HEK293 (cell line): ENCODE data around the gene NUBPL.

Experiments
- CTCF ChIA-PET: fragments of 350-600 bp; formaldehyde crosslinking; extraction: SDS; loops from one replicate; lab custom pipeline; 2021; ENCODE audit warnings: antibody characterized with exemption; lab: Yijun Ruan, JAX
- POLR2A ChIA-PET: fragments of 300-600 bp; formaldehyde crosslinking; extraction: SDS; loops from one replicate; lab custom pipeline; 2020; ENCODE audit warnings: antibody characterized with exemption, inconsistent platforms; lab: Yijun Ruan, JAX
- H3K27ac ChIP-seq: fragments of 200-500 bp; sonication (Bioruptor generic); 2 replicates; pipeline ENCODE4 v1.5.1; 2014; ENCODE audit warnings: low read depth, low read length, control low read depth, inconsistent platforms; ENCODE audit errors: extremely low read depth
- H3K36me3 ChIP-seq, 2 experiments: fragments of 200-500 bp in 1 of 2; sonication (Bioruptor generic) in 1 of 2; 1 replicate in 1 of 2; 2 replicates in 1 of 2; pipeline ENCODE4 v1.5.1; 2014 to 2017; ENCODE audit warnings: inconsistent platforms in 2 of 2, low read length in 2 of 2; ENCODE audit not compliant: control insufficient read depth in 2 of 2, insufficient read depth in 1 of 2
- H3K4me1 ChIP-seq: fragments of 200-500 bp; sonication (Bioruptor generic); 2 replicates; pipeline ENCODE4 v1.5.1; 2014; ENCODE audit warnings: mild to moderate bottlenecking, low read length, inconsistent platforms; ENCODE audit not compliant: control insufficient read depth, insufficient read depth
- H3K4me3 ChIP-seq: 2 replicates; pipeline ENCODE4 v1.5.1; 2011; ENCODE audit warnings: low read depth, mild to moderate bottlenecking, control low read depth, low read length, moderate library complexity
- H3K9me3 ChIP-seq: fragments of 200-500 bp; sonication (Bioruptor generic); 2 replicates; pipeline ENCODE4 v1.5.1; 2014; ENCODE audit warnings: low read depth, low read length, inconsistent platforms; ENCODE audit not compliant: control insufficient read depth, insufficient read depth
- CTCF ChIP-seq: fragments of 450-650 bp; formaldehyde crosslinking; IDR thresholded peaks from 2 replicates; pipeline ENCODE4 v1.5.1; 2016; ENCODE audit warnings: missing biosample characterization, missing genetic modification characterization
- GLI2 ChIP-seq: fragments of 450-650 bp; formaldehyde crosslinking; IDR thresholded peaks from 2 replicates; pipeline ENCODE4; 2017; ENCODE audit warnings: missing biosample characterization, missing genetic modification characterization, low read depth, borderline replicate concordance
- HIC1 ChIP-seq: fragments of 450-650 bp; formaldehyde crosslinking; IDR thresholded peaks from 2 replicates; pipeline ENCODE4 v1.5.1; 2016; ENCODE audit warnings: missing biosample characterization, missing genetic modification characterization
- KLF9 ChIP-seq: fragments of 450-650 bp; formaldehyde crosslinking; IDR thresholded peaks from 2 replicates; pipeline ENCODE4 v1.5.1; 2016; ENCODE audit warnings: missing biosample characterization, missing genetic modification characterization, low read depth
- MEIS1 ChIP-seq: sonication (generic); formaldehyde crosslinking; IDR thresholded peaks from 2 replicates; pipeline ENCODE4 v1.8.1; 2022; ENCODE audit warnings: missing genetic modification reagents, mild to moderate bottlenecking, borderline replicate concordance
- TRIM28 ChIP-seq: IDR thresholded peaks from 2 replicates; pipeline ENCODE4 v1.6.1; 2011; ENCODE audit warnings: low read length, control low read depth, borderline replicate concordance
- ZBTB1 ChIP-seq: fragments of 450-650 bp; formaldehyde crosslinking; IDR thresholded peaks from 2 replicates; pipeline ENCODE4 v1.5.1; 2016; ENCODE audit warnings: missing biosample characterization, missing genetic modification characterization
- ZBTB11 ChIP-seq: fragments of 450-650 bp; formaldehyde crosslinking; conservative IDR thresholded peaks from 2 replicates; pipeline ENCODE4 v1.5.1; 2016; ENCODE audit warnings: low read depth, missing biosample characterization, missing genetic modification characterization
- ZBTB7A ChIP-seq: fragments of 450-650 bp; formaldehyde crosslinking; IDR thresholded peaks from 2 replicates; pipeline ENCODE4 v1.5.1; 2016; ENCODE audit warnings: low read depth, missing biosample characterization, missing genetic modification characterization
- ZFP69B ChIP-seq: fragments of 450-650 bp; formaldehyde crosslinking; IDR thresholded peaks from 2 replicates; pipeline ENCODE4 v1.5.1; 2016; ENCODE audit warnings: missing biosample characterization, missing genetic modification characterization
- ZNF138 ChIP-seq: fragments of 450-650 bp; formaldehyde crosslinking; IDR thresholded peaks from 2 replicates; pipeline ENCODE4 v1.5.1; 2016; ENCODE audit warnings: missing biosample characterization, missing genetic modification characterization, borderline replicate concordance
- ZNF148 ChIP-seq: fragments of 450-650 bp; formaldehyde crosslinking; IDR thresholded peaks from 2 replicates; pipeline ENCODE4 v1.5.0; 2017; ENCODE audit warnings: missing biosample characterization, missing genetic modification characterization, borderline replicate concordance
- ZNF16 ChIP-seq: fragments of 450-650 bp; formaldehyde crosslinking; IDR thresholded peaks from 2 replicates; pipeline ENCODE4 v1.5.1; 2016; ENCODE audit warnings: low read depth, missing biosample characterization, missing genetic modification characterization
- ZNF335 ChIP-seq: fragments of 450-650 bp; formaldehyde crosslinking; conservative IDR thresholded peaks from 2 replicates; pipeline ENCODE4 v1.5.1; 2016; ENCODE audit warnings: missing biosample characterization, missing genetic modification characterization
- ZNF561 ChIP-seq: fragments of 450-650 bp; IDR thresholded peaks from 2 replicates; pipeline ENCODE4 v1.5.1; 2018; ENCODE audit warnings: missing biosample characterization, missing genetic modification characterization, borderline replicate concordance
- ZNF571 ChIP-seq: fragments of 450-650 bp; formaldehyde crosslinking; IDR thresholded peaks from 2 replicates; pipeline ENCODE4 v1.5.0; 2017; ENCODE audit warnings: missing biosample characterization, missing genetic modification characterization
- ZNF596 ChIP-seq: fragments of 450-650 bp; IDR thresholded peaks from 2 replicates; pipeline ENCODE4 v1.5.0; 2018; ENCODE audit warnings: missing biosample characterization, mild to moderate bottlenecking, missing genetic modification characterization, moderate library complexity
- ZNF645 ChIP-seq: fragments of 450-650 bp; formaldehyde crosslinking; IDR thresholded peaks from 2 replicates; pipeline ENCODE4; 2016; ENCODE audit warnings: missing biosample characterization, missing genetic modification characterization
- ZNF692 ChIP-seq: fragments of 450-650 bp; formaldehyde crosslinking; IDR thresholded peaks from 2 replicates; pipeline ENCODE4 v1.5.1; 2016; ENCODE audit warnings: missing biosample characterization, missing genetic modification characterization
- ZNF747 ChIP-seq: fragments of 450-650 bp; formaldehyde crosslinking; IDR thresholded peaks from 2 replicates; pipeline ENCODE4 v1.5.1; 2016; ENCODE audit warnings: missing biosample characterization, missing genetic modification characterization
- ZNF76 ChIP-seq: fragments of 450-650 bp; formaldehyde crosslinking; IDR thresholded peaks from 2 replicates; pipeline ENCODE4; 2016; ENCODE audit warnings: low read depth, missing biosample characterization, missing genetic modification characterization, borderline replicate concordance
- ZNF777 ChIP-seq: fragments of 450-650 bp; formaldehyde crosslinking; IDR thresholded peaks from 2 replicates; pipeline ENCODE4 v1.5.1; 2017; ENCODE audit warnings: missing biosample characterization, missing genetic modification characterization, borderline replicate concordance
- ZNF785 ChIP-seq: fragments of 450-650 bp; formaldehyde crosslinking; IDR thresholded peaks from 2 replicates; pipeline ENCODE4 v1.5.1; 2016; ENCODE audit warnings: missing biosample characterization, missing genetic modification characterization

The NUBPL gene

DNA sequence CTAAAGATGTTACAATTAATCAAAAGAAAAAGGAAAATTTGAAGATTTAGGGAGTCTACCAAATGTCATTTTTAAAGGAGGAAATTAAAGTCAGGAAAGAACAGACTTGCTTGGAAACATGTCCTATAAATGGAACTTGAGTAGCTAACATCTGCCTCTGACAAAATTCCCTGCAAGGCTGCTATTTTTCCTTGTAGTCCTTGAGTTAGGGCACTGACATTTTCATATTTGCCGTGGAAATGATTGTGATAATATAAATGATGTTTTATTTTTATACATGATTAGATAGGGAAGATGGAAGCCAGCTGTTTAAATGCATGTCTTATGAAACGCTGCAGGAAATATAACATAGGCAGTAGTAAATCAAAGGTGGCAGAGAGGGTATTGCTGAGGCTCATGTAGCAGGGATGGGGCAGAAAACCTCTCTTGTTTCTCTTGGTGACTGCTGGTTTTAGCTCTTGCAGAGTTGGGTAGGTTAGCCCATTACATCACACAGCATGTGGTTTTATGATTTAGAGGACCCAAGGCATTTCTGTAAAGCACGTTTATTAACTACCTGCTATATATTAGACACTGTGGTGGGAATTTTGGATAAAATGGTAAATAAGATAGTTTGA lies 21.7 kb downstream of the NUBPL start (continued):
- no peak for TF ChIP-seq ZNF777 (tag by site-specific recombination)
- TF ChIP-seq KLF9 (tag by site-specific recombination): no peak
- TF ChIP-seq ZNF148 (tag by site-specific recombination): no peak
- no peak for TF ChIP-seq ZBTB1 (tag by site-specific recombination)
- TF ChIP-seq ZNF16 (tag by site-specific recombination): no peak

- Histone ChIP-seq H3K27ac (no peak overlapping the region), H3K4me1 (no peaks in the 10 kb centered on the region), H3K4me3 (no peak overlapping the region), H3K9me3 (no peaks in the 10 kb centered on the region), H3K36me3 (no peaks in the 10 kb centered on the region; a peak in 1 of 3 replicates)
- TF ChIP-seq ZNF138 (tag by site-specific recombination) (no peak), ZNF335 (tag by site-specific recombination) (no peak), ZNF645 (no peak), HIC1 (tag by site-specific recombination) (no peak), TRIM28 (no peak), ZNF561 (no peak), ZNF596 (tag by site-specific recombination) (no peak), ZBTB11 (tag by site-specific recombination) (no peak), MEIS1 (CRISPR knock-in tag) (no peak), ZNF76 (tag by site-specific recombination) (no peak), ZBTB7A (tag by site-specific recombination) (no peak), ZNF747 (no peak), ZNF692 (no peak), GLI2 (tag by site-specific recombination) (no peak), ZNF571 (no peak), ZFP69B (tag by site-specific recombination) (no peak), ZNF785 (tag by site-specific recombination) (no peak), CTCF (tag by site-specific recombination) (no peak)
- ChIA-PET CTCF (no interaction called here), POLR2A (no interaction called here)
These were observed 29.0 kb downstream of the NUBPL start for GRCh38 chr14:31590206-31590605.
